ENCODE data around the gene ARL11.
"Not testable (repeated sequence)": the region's sequence is repeated elsewhere in the genome, so short reads cannot be mapped to it uniquely, and the experiment has no call there.

Gene ARL11

GRCh38 chr13:49585220-49586157 is 42.8 kb upstream of the ARL11 start, which contains the start of gene RCBTB1:
Gene RCBTB1 (minus strand): TSS chr13:49585558. CDS start chr13:49567279, 18,279 bp downstream.
- Histone ChIP-seq H3K36me3 (ENCODE audit: low read depth) (no peaks in the 10 kb centered on the region), H3K27ac (ENCODE audit: poor library complexity, severe bottlenecking) (peak within 1 kb of the TSS; percentile 68), H3K9me3 (ENCODE audit: severe bottlenecking) (no peaks in the 10 kb centered on the region), H3K4me3 (ENCODE audit: severe bottlenecking) (peak within 1 kb of the TSS; percentile 59), H3K27me3 (ENCODE audit: insufficient read depth, poor library complexity, severe bottlenecking) (no peaks in the 10 kb centered on the region), H3K4me1 (ENCODE audit: insufficient read depth, poor library complexity, severe bottlenecking) (peaks cover 27% of the 10 kb centered on the region)
- TF ChIP-seq CTCF (IDR thresholded peaks at IDR 0.05; ENCODE audit: poor library complexity, severe bottlenecking), result no peak
- peak; percentile 63 for DNase-seq (ENCODE audit: low spot score)
- ATAC-seq (ENCODE audit: low read depth), result peak; percentile 84

GRCh38 chr13:49586717-49587116 is 41.6 kb upstream of the ARL11 start:
- Histone ChIP-seq H3K9me3 (ENCODE audit: severe bottlenecking) (no peaks in the 10 kb centered on the region), H3K4me3 (ENCODE audit: severe bottlenecking) (no peak overlapping the region), H3K36me3 (ENCODE audit: low read depth) (no peaks in the 10 kb centered on the region), H3K27ac (ENCODE audit: poor library complexity, severe bottlenecking) (peak overlapping the region; percentile 68), H3K4me1 (ENCODE audit: insufficient read depth, poor library complexity, severe bottlenecking) (peaks cover 27% of the 10 kb centered on the region), H3K27me3 (ENCODE audit: insufficient read depth, poor library complexity, severe bottlenecking) (no peaks in the 10 kb centered on the region)
- DNase-seq (ENCODE audit: low spot score) (no peak), ATAC-seq (ENCODE audit: low read depth) (no peak)
- TF ChIP-seq CTCF (IDR thresholded peaks at IDR 0.05; ENCODE audit: poor library complexity, severe bottlenecking), result no peak

GRCh38 chr13:49587311-49587847 is 40.9 kb upstream of the ARL11 start:
- H3K27me3 ChIP-seq (ENCODE audit: insufficient read depth, poor library complexity, severe bottlenecking), result no peaks in the 10 kb centered on the region
- no peaks in the 10 kb centered on the region for H3K9me3 ChIP-seq (ENCODE audit: severe bottlenecking)
- H3K4me1 ChIP-seq (ENCODE audit: insufficient read depth, poor library complexity, severe bottlenecking), result peaks cover 27% of the 10 kb centered on the region
- DNase-seq (ENCODE audit: low spot score), result no peak
- no peaks in the 10 kb centered on the region for H3K36me3 ChIP-seq (ENCODE audit: low read depth)
- H3K27ac ChIP-seq (ENCODE audit: poor library complexity, severe bottlenecking), result peak overlapping the region; percentile 68
- H3K4me3 ChIP-seq (ENCODE audit: severe bottlenecking), result no peak overlapping the region
- TF ChIP-seq CTCF (IDR thresholded peaks at IDR 0.05; ENCODE audit: poor library complexity, severe bottlenecking), result no peak
- ATAC-seq (ENCODE audit: low read depth), result peak; percentile 49; the same call in 2 of the 3 replicates

GRCh38 chr13:49590714-49591113 is 37.6 kb upstream of the ARL11 start:
- DNase-seq (ENCODE audit: low spot score), result not testable (repeated sequence)

GRCh38 chr13:49593876-49594275 is 34.4 kb upstream of the ARL11 start:
- DNase-seq (ENCODE audit: low spot score); H3K4me1 ChIP-seq (ENCODE audit: insufficient read depth, poor library complexity, severe bottlenecking); H3K4me3 ChIP-seq (ENCODE audit: severe bottlenecking); H3K36me3 ChIP-seq (ENCODE audit: low read depth); ATAC-seq (ENCODE audit: low read depth); H3K27me3 ChIP-seq (ENCODE audit: insufficient read depth, poor library complexity, severe bottlenecking); H3K9me3 ChIP-seq (ENCODE audit: severe bottlenecking); H3K27ac ChIP-seq (ENCODE audit: poor library complexity, severe bottlenecking): not testable (repeated sequence)

More at GRCh38 chr13:49590714-49591113, 37.6 kb upstream of the ARL11 start:
- H3K4me1 ChIP-seq (ENCODE audit: insufficient read depth, poor library complexity, severe bottlenecking), result peaks cover 21% of the 10 kb centered on the region
- not testable (repeated sequence) for H3K36me3 ChIP-seq (ENCODE audit: low read depth); H3K4me3 ChIP-seq (ENCODE audit: severe bottlenecking); H3K27me3 ChIP-seq (ENCODE audit: insufficient read depth, poor library complexity, severe bottlenecking); H3K27ac ChIP-seq (ENCODE audit: poor library complexity, severe bottlenecking); H3K9me3 ChIP-seq (ENCODE audit: severe bottlenecking); ATAC-seq (ENCODE audit: low read depth)
